ENCODE results near the gene MCC. TPM values are rescaled to one million over a fixed set of nuclear protein-coding genes. Genes with fewer than 3 reads are reported as not detected.
A peak's percentile ranks its signal among the peaks of the same experiment; 100 is the strongest.

Gene MCC
- total RNA-seq, 1 experiment from 2014 or later, result 0.41 TPM

- ATAC-seq, result no peak
- 0 out of 2 replicates have a peak, but pooled peaks have one; percentile 35 for TF ChIP-seq POLR2AphosphoS5 (IDR thresholded peaks at IDR 0.05; ENCODE audit: low read depth, low read length)
- no peak for TF ChIP-seq SIN3A (IDR thresholded peaks at IDR 0.05; ENCODE audit: borderline replicate concordance, insufficient read depth, low read depth, low read length)
- no peak overlapping the region for H3K27ac ChIP-seq (ENCODE audit: low read length)
These were observed 461.2 kb downstream of the MCC start for GRCh38 chr5:113027015-113027414.

GRCh38 chr5:113026211-113026610, 462.0 kb downstream of the MCC start:
- ATAC-seq (no peak), DNase-seq (ENCODE audit: low read depth, low spot score) (no peak)
- Histone ChIP-seq H3K27ac (ENCODE audit: low read length) (no peak overlapping the region), H3K9me3 (ENCODE audit: control insufficient read depth, insufficient read depth, low read depth, low read length) (no peaks in the 10 kb centered on the region), H3K4me3 (ENCODE audit: low read depth in 2 of 2, low read length in 2 of 2) (no peak overlapping the region), H3K27me3 (ENCODE audit: control insufficient read depth, insufficient read depth, low read length) (no peaks in the 10 kb centered on the region), H3K4me1 (ENCODE audit: control insufficient read depth, insufficient read depth, low read length) (peaks cover 7% of the 10 kb centered on the region; the same call in 1 of the 2 replicates), H3K36me3 (ENCODE audit: control insufficient read depth, insufficient read depth, low read length) (peaks cover 7% of the 10 kb centered on the region)
- intact Hi-C loops (cut with micrococcal nuclease; ENCODE audit: unreplicated experiment) (no loop called here), in situ Hi-C loops (cut with HindIII; ENCODE audit: low pct_unique_long_range_greater_than_20kb, low sequenced_read_pairs) (no loop called here)
- BruUV-seq (replicated peaks), result no TSS peak
- POLR2A ChIA-PET, result no interaction called here
- TF ChIP-seq CTCF (IDR thresholded peaks at IDR 0.05) (no peak), SIN3A (IDR thresholded peaks at IDR 0.05; ENCODE audit: borderline replicate concordance, insufficient read depth, low read depth, low read length) (no peak), POLR2AphosphoS5 (IDR thresholded peaks at IDR 0.05; ENCODE audit: low read depth, low read length) (no peak), TCF7L2 (IDR thresholded peaks at IDR 0.05; ENCODE audit: low read depth, low read length) (no peak), REST (IDR thresholded peaks at IDR 0.05; ENCODE audit: insufficient read depth in 1 of 2, low read depth in 2 of 2, low read length in 1 of 2) (no peak)
- CTCF ChIA-PET, result no interaction called here

More at GRCh38 chr5:113027015-113027414, 461.2 kb downstream of the MCC start:
- no peaks in the 10 kb centered on the region for H3K9me3 ChIP-seq (ENCODE audit: control insufficient read depth, insufficient read depth, low read depth, low read length)
- no peaks in the 10 kb centered on the region for H3K4me1 ChIP-seq (ENCODE audit: control insufficient read depth, insufficient read depth, low read length)
- H3K4me3 ChIP-seq (ENCODE audit: low read depth in 2 of 2, low read length in 2 of 2), result no peak overlapping the region
- ChIA-PET CTCF (no interaction called here), POLR2A (no interaction called here)
- H3K36me3 ChIP-seq (ENCODE audit: control insufficient read depth, insufficient read depth, low read length), result peaks cover 2% of the 10 kb centered on the region
- no TSS peak for BruUV-seq (replicated peaks)
- no peaks in the 10 kb centered on the region for H3K27me3 ChIP-seq (ENCODE audit: control insufficient read depth, insufficient read depth, low read length)
- in situ Hi-C loops (cut with HindIII; ENCODE audit: low pct_unique_long_range_greater_than_20kb, low sequenced_read_pairs) (no loop called here), intact Hi-C loops (cut with micrococcal nuclease; ENCODE audit: unreplicated experiment) (no loop called here)
- no peak for DNase-seq (ENCODE audit: low read depth, low spot score)

- intact Hi-C loops (cut with micrococcal nuclease; ENCODE audit: unreplicated experiment), result no loop called here
- H3K36me3 ChIP-seq (ENCODE audit: control insufficient read depth, insufficient read depth, low read length), result peaks cover 7% of the 10 kb centered on the region
- CTCF ChIA-PET, result no interaction called here
- H3K4me3 ChIP-seq (ENCODE audit: low read depth in 2 of 2, low read length in 2 of 2), result no peak overlapping the region
- TF ChIP-seq CTCF (IDR thresholded peaks at IDR 0.05) (no peak), REST (IDR thresholded peaks at IDR 0.05; ENCODE audit: insufficient read depth in 1 of 2, low read depth in 2 of 2, low read length in 1 of 2) (no peak), TCF7L2 (IDR thresholded peaks at IDR 0.05; ENCODE audit: low read depth, low read length) (no peak), SIN3A (IDR thresholded peaks at IDR 0.05; ENCODE audit: borderline replicate concordance, insufficient read depth, low read depth, low read length) (no peak)
- peaks cover 12% of the 10 kb centered on the region for H3K4me1 ChIP-seq (ENCODE audit: control insufficient read depth, insufficient read depth, low read length)
- H3K27me3 ChIP-seq (ENCODE audit: control insufficient read depth, insufficient read depth, low read length), result no peaks in the 10 kb centered on the region
- H3K9me3 ChIP-seq (ENCODE audit: control insufficient read depth, insufficient read depth, low read depth, low read length), result no peaks in the 10 kb centered on the region
- in situ Hi-C loops (cut with HindIII; ENCODE audit: low pct_unique_long_range_greater_than_20kb, low sequenced_read_pairs), result no loop called here
- no peak overlapping the region for H3K27ac ChIP-seq (ENCODE audit: low read length)
- no peak for ATAC-seq
- POLR2A ChIA-PET, result interaction anchor here (0.7 kb wide), 1 partner anchor 49 kb away, joined by 7 read pairs; the partner anchor contains the start of gene DCP2
- no TSS peak for BruUV-seq (replicated peaks)
- no peak for DNase-seq (ENCODE audit: low read depth, low spot score)
These were observed 462.7 kb downstream of the MCC start for GRCh38 chr5:113025596-113025995.

Measured in Panc1 (cell line).